SK-N-MC (cell line): ENCODE data around the gene CIB4.
A peak's percentile ranks its signal among the peaks of the same experiment; 100 is the strongest.

ENCODE experiments used
- DNase-seq: peaks from one replicate; pipeline ENCODE4 v3.0.0-alpha.2; 2011; ENCODE audit warnings: low read depth, low spot score
- H3K27ac ChIP-seq: fragments of 200-600 bp; sonication (generic); 2 replicates; pipeline ENCODE4 v1.5.1; 2016; ENCODE audit warnings: mixed run types
- H3K36me3 ChIP-seq: fragments of 200-600 bp; sonication (generic); 2 replicates; pipeline ENCODE4 v1.6.1; 2017; ENCODE audit warnings: antibody characterized with exemption, low read length, mixed read lengths; ENCODE audit not compliant: insufficient read depth
- H3K4me3 ChIP-seq: fragments of 200-600 bp; sonication (generic); 2 replicates; pipeline ENCODE4 v1.5.1; 2016
- H3K9ac ChIP-seq: fragments of 200-600 bp; sonication (generic); 2 replicates; pipeline ENCODE4 v1.8.0; 2017; ENCODE audit warnings: mixed run types, mixed read lengths; ENCODE audit not compliant: insufficient read length
- H3K9me3 ChIP-seq: fragments of 200-600 bp; sonication (generic); 2 replicates; pipeline ENCODE4 v1.6.1; 2017; ENCODE audit warnings: low read depth, mild to moderate bottlenecking, antibody characterized with exemption, low read length, moderate library complexity, mixed read lengths
- EZH2 ChIP-seq: fragments of 200-600 bp; sonication (generic); IDR thresholded peaks from one replicate; pipeline ENCODE4 v1.6.1; 2017; ENCODE audit warnings: antibody characterized with exemption
- FOXP2 ChIP-seq: optimal IDR thresholded peaks from 2 replicates; pipeline ENCODE3; 2011; ENCODE audit warnings: mild to moderate bottlenecking, moderate library complexity; ENCODE audit not compliant: insufficient read depth; ENCODE audit errors: extremely low read length, control extremely low read depth
- POLR2AphosphoS5 ChIP-seq: IDR thresholded peaks from 2 replicates; pipeline ENCODE4 v1.6.1; 2012; ENCODE audit warnings: mild to moderate bottlenecking, low read depth, low read length, borderline replicate concordance

Gene CIB4

DNA sequence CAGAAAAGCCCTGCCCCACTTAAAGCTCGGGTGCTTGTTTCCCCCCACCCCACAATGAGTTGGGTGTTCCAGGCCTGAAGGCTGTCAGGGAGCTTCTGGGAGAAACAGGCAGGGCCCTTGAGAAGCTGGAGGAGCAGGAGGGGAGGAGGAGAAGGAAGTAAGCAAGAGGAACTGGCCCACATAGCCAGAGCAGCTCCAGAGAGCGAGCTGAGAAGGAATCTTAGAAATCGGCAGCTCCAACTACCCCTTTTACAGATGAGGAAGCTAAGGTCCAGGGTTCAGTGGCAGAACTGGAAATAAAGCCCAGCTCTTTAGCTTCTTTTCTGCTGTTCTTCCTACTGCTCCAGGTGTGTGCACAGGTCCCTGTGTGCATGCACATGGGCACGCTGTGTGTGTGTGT is 38.7 kb upstream of the CIB4 start:
- TF ChIP-seq POLR2AphosphoS5, result no peak
- TF ChIP-seq FOXP2, result no peak
- TF ChIP-seq EZH2, result no peak
- no peak for DNase-seq
- H3K4me3 ChIP-seq, result no peak overlapping the region

DNA sequence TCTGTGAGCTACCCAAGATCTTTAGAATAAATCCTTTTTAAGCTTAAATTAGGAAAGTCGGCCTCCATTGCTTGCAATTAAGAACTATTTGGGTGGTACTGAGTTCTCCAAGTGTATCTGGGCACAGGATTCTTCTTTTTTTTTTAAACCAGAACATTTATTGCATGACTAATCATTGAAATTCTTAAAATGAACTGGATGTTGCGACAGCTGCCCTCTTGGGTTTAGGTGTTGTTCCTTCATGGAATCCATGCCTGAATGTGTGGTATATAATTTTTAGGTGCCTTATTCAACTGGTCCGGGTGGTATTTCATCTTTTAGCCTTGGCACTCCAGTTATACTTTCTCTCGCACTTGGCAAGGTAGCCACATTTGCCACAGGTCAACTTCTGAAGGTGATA is 36.9 kb upstream of the CIB4 start:
- Histone ChIP-seq H3K36me3 (no peaks in the 10 kb centered on the region), H3K27ac (no peak overlapping the region), H3K4me3 (no peak overlapping the region), H3K9me3 (no peaks in the 10 kb centered on the region), H3K9ac (no peak overlapping the region)
- TF ChIP-seq EZH2 (no peak), POLR2AphosphoS5 (no peak), FOXP2 (no peak)
- DNase-seq, result no peak

More for the DNA sequence above, 38.7 kb upstream of the CIB4 start:
- Histone ChIP-seq H3K36me3 (no peaks in the 10 kb centered on the region), H3K9ac (no peak overlapping the region), H3K9me3 (no peaks in the 10 kb centered on the region), H3K27ac (no peak overlapping the region)

DNA sequence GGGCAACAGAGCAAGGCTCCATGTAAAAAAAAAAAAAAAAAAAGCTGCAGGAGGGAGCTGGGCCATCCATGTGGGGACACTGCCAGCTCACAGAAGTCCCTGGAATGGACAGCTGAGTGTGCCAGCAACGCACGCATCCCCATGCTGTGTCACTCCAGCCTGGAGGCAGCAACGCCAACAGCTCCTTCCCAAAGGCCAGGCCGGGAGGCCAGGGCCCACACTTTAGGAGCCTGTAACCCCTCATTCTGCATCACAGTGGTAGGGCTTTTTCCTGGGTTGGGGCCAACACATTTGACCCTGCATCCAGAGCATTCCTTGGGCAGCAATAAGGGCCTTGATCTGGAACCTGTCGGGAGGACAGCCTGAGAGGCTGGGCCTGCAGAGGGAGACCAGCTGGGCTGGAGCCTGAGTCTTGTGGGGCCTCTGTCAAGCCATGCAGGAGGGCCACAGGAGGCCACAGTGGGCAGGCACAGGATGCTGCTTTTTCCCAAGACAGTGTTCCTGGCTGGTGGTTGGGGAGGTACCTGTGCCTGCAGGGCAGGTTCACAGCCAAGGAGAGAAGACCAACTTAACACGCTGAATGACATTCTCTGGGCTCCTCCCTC is 34.6 kb upstream of the CIB4 start:
- H3K9ac ChIP-seq, result no peak overlapping the region
- no peaks in the 10 kb centered on the region for H3K9me3 ChIP-seq
- TF ChIP-seq POLR2AphosphoS5, result no peak
- no peak for TF ChIP-seq FOXP2
- TF ChIP-seq EZH2, result no peak

DNA sequence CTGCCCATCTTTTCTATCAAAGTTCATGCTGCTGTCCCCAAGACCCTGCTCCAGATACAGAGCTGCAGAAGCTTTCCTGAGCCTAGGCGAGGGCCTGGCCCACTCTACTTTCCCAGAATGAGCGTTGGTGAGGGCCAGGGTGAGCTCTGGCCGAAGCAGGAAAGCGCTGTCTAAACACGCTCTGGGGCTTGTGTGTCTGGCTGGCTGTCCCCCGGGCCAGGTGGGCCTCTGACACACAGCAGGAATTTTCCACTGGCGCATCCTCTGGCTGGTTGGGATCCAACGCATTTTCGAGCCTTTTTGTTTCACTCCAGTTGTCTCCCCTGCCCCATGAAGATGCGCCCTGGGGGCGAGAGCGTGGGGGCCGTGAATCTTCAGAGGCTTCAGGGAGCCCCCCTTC is 33.6 kb upstream of the CIB4 start:
- TF ChIP-seq POLR2AphosphoS5 (no peak), EZH2 (no peak), FOXP2 (no peak)
- no peak for DNase-seq
- Histone ChIP-seq H3K4me3 (no peak overlapping the region), H3K9me3 (no peaks in the 10 kb centered on the region), H3K36me3 (no peaks in the 10 kb centered on the region), H3K27ac (no peak overlapping the region), H3K9ac (no peak overlapping the region)

More for the DNA sequence above, 34.6 kb upstream of the CIB4 start:
- no peak for DNase-seq
- Histone ChIP-seq H3K4me3 (no peak overlapping the region), H3K27ac (no peak overlapping the region), H3K36me3 (no peaks in the 10 kb centered on the region)

DNA sequence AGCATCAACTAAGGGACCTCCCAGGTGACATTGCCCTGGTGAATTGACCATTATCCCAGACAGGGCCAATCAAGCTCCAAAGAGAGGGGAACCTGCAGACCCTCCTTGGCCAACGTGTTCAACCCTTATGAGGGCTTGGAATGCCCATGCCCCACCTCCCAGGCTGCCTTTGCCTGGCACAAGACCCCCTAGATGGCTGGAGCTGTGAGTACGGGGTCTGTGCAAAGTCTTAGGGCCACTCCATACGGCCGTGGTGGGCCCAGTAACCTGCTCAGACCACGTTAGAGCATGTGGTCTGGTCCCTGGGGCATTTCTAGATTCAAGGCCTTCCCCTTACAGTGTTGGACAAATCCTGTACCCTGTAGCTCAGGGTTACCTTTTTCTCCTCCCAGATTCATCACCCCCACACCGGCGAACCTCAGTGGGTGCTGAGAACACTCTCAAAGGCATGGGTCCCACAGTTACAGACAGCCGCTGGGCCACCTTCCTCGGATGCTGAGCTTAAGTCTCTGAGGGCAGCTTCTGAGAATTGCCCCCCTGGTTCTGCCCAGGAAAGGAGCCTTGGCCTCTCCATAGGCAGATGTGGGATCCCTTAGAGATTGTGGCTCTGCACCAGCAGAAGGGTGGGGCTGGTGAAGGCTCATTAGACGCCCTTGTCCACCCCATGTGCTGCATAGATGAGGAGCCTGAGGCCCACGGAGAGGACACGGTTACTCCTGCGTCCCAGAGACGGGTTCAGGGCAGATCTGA is 33.0 kb upstream of the CIB4 start:
- TF ChIP-seq FOXP2, result no peak
- no peak for TF ChIP-seq POLR2AphosphoS5
- TF ChIP-seq EZH2, result no peak
- Histone ChIP-seq H3K27ac (no peak overlapping the region), H3K4me3 (no peak overlapping the region), H3K36me3 (no peaks in the 10 kb centered on the region), H3K9ac (no peak overlapping the region), H3K9me3 (no peaks in the 10 kb centered on the region)
- DNase-seq, result no peak

DNA sequence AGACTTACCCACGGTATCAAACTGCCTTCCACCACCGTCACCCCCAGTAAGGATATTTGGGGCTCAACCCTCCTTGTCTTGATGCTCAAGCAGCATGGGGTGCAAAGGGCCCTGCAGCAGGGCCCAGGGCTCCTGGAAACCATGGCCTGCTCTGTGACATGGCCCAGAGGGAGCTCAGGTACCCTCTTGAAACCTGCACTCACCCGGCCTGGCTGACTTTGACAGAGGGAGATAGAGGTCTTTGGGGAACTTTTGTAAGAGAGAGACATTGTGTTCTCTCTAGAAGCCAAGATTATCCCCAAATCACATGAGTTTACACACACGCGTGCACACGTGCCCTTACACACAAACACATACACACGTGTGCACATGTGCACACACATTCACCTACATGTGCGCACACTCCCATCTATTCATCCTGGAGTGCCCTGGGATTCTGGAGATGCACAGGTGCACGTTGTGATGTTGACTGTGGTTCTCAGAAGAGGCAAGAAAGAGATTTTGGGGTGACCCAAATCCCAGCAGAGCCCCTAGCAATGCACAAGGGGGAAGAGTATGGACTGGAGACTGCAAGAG is 31.7 kb upstream of the CIB4 start:
- Histone ChIP-seq H3K9ac (no peak overlapping the region), H3K36me3 (no peaks in the 10 kb centered on the region), H3K9me3 (no peaks in the 10 kb centered on the region), H3K27ac (no peak overlapping the region), H3K4me3 (no peak overlapping the region)
- TF ChIP-seq EZH2 (no peak), FOXP2 (no peak), POLR2AphosphoS5 (no peak)
- DNase-seq, result no peak

DNA sequence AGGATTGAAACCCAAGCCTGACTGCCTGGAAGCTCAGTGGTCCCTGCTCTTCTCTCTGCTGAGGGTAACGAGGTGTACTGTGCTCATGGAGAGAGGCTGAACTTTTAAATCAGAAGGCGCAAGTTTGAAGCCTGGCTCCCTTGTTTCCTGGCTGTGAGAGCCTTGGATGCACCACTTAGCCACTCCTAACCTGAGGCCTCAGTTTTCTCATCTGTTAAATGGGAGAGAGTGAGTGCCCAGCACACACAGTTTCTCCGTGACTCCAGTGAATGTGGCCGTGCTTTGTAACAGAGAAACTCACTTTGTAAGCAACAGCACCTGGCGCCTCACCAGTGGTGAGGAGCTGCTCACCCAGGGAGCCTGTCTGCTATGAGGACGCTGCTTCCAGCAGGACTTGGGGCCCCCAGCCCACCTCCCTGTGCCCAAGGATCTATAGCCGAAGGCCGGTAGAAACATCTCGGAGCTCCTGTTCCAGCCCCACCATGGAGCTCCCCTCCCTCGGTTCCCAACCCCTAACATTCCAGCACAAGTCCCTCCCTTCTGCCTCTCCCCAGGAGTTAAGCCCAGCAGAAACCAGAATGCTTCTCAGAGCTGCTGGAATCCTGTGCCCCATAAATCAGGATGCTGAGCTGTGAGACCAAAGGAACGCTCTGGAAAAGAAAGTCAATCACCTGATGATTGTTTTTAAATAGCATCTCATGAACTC is 31.1 kb upstream of the CIB4 start:
- Histone ChIP-seq H3K36me3 (no peaks in the 10 kb centered on the region), H3K27ac (peak overlapping the region; percentile 94), H3K4me3 (no peak overlapping the region), H3K9ac (no peak overlapping the region), H3K9me3 (no peaks in the 10 kb centered on the region)
- DNase-seq, result no peak
- TF ChIP-seq POLR2AphosphoS5, result no peak
- no peak for TF ChIP-seq FOXP2
- no peak for TF ChIP-seq EZH2

DNA sequence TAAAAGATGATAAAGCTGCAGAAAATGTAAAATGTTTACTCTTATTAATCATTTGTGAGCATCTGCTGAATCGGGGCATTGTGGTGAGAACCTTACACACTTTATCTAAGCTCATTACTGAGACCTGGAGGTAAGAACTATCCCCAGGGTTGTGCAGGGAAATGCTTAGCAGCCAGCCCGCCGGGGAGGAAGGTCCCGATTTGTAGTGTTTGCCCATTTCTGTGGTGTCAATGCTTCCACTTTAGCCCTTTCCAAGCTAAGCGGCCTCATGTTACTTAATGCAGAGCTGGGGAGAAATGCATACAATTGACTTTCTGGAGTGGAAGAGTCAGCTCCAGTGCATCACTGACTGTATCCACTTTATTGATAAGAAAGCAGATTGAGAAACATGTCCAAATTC is 30.5 kb upstream of the CIB4 start:
- no peak for DNase-seq
- Histone ChIP-seq H3K27ac (peak overlapping the region; percentile 94), H3K36me3 (no peaks in the 10 kb centered on the region), H3K9me3 (no peaks in the 10 kb centered on the region), H3K4me3 (no peak overlapping the region), H3K9ac (no peak overlapping the region)
- no peak for TF ChIP-seq EZH2
- TF ChIP-seq POLR2AphosphoS5, result no peak
- TF ChIP-seq FOXP2, result no peak
